Breast epithelium (tissue), 3 donors: ENCODE measurements around the gene PRPSAP1.

Source experiments
- CTCF ChIP-seq, 3 donors: fragments of 450-650 bp; IDR thresholded peaks; one replicate each; pipeline ENCODE4 v1.5.1; 2016 to 2017; ENCODE audit warnings: antibody characterized with exemption in 3 of 3, mild to moderate bottlenecking in 3 of 3, moderate library complexity in 3 of 3
- POLR2A ChIP-seq: fragments of 450-650 bp; IDR thresholded peaks from one replicate; pipeline ENCODE4 v1.6.1; 2016; ENCODE audit warnings: antibody characterized with exemption, mild to moderate bottlenecking, moderate library complexity
- POLR2AphosphoS5 ChIP-seq, 3 donors: sonication (generic); formaldehyde crosslinking; IDR thresholded peaks; one replicate each; pipeline ENCODE4 v1.6.1; 2017; ENCODE audit warnings: antibody characterized with exemption in 3 of 3

- TF ChIP-seq CTCF (IDR thresholded peaks at IDR 0.05) (no peak), POLR2AphosphoS5 (IDR thresholded peaks at IDR 0.05) (no peak), POLR2A (no peak)
These were observed 93.5 kb downstream of the PRPSAP1 start for GRCh38 chr17:76260220-76260619.
